GM12892 (cell line): ENCODE results near the gene TCAF1.

ENCODE experiments used
- POLR2A ChIP-seq: IDR thresholded peaks from 2 replicates; pipeline ENCODE4 v1.6.1; 2011; ENCODE audit warnings: low read depth, low read length, control low read depth
- POLR2AphosphoS5 ChIP-seq: IDR thresholded peaks from 2 replicates; pipeline ENCODE4 v1.6.1; 2011; ENCODE audit warnings: low read depth, low read length, control low read depth
- TAF1 ChIP-seq: IDR thresholded peaks from 2 replicates; pipeline ENCODE4 v1.6.1; 2011; ENCODE audit warnings: low read depth, mild to moderate bottlenecking, control low read depth, low read length, borderline replicate concordance

DNA sequence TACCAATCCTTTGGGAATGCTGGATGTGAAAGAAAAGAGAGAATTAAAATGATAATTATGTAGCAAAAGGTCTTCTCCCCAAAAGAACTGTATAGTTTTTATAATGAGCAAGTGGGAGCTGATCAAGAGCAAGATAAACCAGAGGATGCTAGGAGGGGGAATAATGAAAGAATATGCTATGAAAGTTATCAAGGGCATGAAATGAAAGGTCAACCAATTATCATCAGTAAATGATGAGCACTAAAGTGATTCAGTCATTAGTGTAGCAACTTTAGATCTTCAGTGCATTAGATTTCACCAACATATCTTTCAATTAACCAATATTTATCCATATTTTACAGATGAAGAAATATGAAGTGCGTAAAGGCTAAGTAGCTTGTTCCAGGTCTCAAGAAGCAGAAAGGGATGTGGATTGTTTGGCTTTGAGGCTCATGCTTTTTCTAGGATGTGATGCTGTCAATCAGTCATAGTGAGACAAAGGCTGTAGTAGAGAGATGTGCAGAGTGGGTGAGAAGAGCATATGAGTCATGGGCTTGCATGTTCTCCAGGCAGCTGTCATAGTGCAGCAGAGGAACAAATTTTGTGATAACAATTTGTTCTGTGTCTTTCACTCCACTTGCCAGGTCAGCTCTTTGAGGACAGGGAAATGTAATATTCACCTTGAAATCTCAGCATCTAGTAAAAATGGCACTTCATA lies 27.4 kb upstream of the TCAF1 start:
- no peak for TF ChIP-seq POLR2A
- TF ChIP-seq TAF1, result no peak
- no peak for TF ChIP-seq POLR2AphosphoS5
